Fibroblast of mammary gland (primary cell): Measurements from ENCODE around the gene DUOXA2.
A peak's percentile ranks its signal among the peaks of the same experiment; 100 is the strongest.

Experiments
- DNase-seq: peaks from one replicate; pipeline ENCODE4 v3.0.0-alpha.2; 2010; ENCODE audit warnings: low read depth
- H3K4me3 ChIP-seq: 2 replicates; pipeline ENCODE4 v1.5.1; 2011; ENCODE audit warnings: low read depth, mild to moderate bottlenecking, low read length, moderate library complexity; ENCODE audit not compliant: control insufficient read depth
- TF ChIP-seq, protein P1 (sequence below): conservative IDR thresholded peaks from 2 replicates; pipeline ENCODE4 v1.5.1; 2011; ENCODE audit warnings: low read depth, low read length, inconsistent platforms; ENCODE audit not compliant: control insufficient read depth, insufficient read depth

DUOXA2 gene

DNA sequence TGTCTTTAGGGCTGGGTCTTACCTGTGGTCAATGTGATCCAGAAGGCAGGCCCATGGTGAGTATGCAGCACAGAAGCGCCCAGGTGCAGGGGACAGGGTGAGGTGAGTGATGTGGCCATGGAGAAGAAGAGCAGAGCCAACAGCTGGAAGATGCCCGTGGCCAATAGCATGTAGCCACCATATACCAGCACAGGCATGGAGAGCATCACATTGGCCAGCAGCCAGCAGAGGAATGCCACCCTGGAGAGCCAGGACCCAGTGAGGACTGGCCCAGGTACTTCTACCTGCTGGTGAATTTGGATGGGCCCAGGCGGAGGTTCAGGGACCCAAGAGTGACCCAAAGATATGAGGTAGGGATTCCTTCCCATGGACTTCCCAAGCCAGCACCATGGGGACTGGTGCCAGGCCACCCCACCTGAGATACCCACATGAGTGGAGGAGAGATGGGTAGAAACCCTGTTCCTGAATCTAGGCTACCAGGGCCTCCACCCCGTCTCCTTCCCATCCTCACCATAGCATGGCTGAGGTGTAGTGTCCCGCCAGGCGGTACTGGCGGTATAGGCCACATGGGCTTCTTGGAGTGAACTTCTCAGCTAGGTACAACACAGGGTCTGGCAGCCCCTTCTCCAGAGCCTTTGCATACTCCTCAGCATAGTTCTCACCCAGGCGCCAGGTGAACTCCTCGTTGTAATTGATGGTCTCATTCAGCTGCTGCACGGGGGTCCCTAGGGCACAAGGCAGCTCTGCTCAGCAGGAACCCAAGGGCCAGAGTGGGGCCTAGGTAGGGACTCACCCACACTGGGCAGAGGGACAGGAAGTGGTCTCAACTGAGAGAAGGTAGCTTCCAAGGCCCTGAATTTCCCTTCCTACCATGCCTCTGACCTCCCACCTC lies 6.2 kb downstream of the DUOXA2 start:
- TF ChIP-seq, protein P1, sequence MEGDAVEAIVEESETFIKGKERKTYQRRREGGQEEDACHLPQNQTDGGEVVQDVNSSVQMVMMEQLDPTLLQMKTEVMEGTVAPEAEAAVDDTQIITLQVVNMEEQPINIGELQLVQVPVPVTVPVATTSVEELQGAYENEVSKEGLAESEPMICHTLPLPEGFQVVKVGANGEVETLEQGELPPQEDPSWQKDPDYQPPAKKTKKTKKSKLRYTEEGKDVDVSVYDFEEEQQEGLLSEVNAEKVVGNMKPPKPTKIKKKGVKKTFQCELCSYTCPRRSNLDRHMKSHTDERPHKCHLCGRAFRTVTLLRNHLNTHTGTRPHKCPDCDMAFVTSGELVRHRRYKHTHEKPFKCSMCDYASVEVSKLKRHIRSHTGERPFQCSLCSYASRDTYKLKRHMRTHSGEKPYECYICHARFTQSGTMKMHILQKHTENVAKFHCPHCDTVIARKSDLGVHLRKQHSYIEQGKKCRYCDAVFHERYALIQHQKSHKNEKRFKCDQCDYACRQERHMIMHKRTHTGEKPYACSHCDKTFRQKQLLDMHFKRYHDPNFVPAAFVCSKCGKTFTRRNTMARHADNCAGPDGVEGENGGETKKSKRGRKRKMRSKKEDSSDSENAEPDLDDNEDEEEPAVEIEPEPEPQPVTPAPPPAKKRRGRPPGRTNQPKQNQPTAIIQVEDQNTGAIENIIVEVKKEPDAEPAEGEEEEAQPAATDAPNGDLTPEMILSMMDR: no peak
- no peak for DNase-seq
- H3K4me3 ChIP-seq: no peak overlapping the region

DNA sequence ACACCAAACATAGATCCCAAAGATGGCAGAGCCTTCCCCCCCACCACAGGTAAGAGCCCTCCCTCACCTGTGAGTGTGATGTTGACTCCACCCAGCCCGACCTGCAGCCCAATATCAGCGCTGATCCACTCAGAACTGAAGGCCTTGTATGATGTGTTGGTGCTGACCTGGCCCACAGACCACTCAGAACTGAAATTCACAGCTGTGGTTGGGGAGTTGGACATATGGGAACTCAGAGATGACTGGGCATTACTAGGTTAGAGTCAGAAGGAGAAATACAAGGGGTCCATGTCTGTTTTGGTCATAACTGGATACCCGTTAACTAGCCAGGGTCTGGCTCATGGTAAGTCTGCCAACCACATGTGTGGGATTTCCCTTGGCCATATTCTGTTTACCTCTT lies 6.9 kb downstream of the DUOXA2 start:
- TF ChIP-seq, protein P1: no peak
- no peak overlapping the region for H3K4me3 ChIP-seq

DNA sequence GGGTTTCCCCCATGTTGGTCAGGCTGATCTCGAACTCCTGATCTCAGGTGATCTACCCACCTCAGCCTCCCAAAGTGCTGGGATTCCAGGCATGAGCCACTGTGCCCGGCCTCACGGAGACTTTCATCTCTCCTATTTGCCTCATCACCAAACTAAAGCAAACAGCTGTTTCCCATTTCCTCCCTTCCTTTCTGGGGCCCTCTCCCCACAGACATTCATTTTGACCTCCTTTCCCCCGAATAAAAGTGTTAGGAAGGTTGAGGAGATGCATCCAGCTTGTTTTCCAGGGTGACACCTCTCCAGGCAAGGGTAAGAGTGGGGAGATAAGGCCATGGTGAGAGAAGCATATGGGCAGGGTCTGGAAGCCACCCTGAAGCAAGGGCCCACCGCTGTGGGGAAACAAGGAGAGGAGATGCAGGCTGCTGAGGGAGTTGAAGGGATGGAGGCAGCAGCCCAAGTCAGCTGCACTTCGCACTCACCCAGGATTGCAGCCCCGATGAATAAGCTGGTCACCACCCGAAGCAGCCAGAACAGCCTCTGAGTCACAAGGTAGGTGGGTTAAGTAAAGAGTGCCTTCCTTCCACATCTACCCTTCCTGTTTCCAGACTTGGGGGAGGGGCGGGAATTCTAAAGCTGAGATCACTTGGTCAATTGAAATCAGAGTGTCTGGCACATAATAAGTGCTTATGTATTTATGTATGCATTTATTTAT lies 7.7 kb downstream of the DUOXA2 start:
- no peak overlapping the region for H3K4me3 ChIP-seq
- DNase-seq: peak; percentile 89
- TF ChIP-seq, protein P1: no peak

More for the DNA sequence above, 6.9 kb downstream of the DUOXA2 start:
- DNase-seq: no peak

DNA sequence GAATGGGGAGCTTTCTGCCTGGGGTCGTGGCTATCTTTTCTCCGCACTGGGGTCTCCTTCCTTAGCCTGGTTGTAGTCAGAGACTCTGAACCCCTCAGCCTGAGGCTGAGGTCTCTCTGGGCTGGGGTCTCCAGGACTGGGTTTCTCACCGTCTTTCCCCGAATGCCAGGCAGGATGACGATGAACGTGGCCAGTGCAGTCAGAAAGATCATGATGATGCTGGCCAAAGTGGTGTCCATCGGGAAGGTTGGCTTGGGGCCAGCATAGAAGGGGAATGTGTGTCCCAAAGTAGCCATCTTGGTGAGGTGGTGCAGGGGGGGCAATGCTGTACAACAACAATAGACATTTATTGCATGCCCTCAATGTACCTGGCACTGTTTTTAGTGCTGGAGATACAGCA lies 8.6 kb downstream of the DUOXA2 start:
- TF ChIP-seq, protein P1: no peak
- H3K4me3 ChIP-seq: no peak overlapping the region
- DNase-seq: no peak

DNA sequence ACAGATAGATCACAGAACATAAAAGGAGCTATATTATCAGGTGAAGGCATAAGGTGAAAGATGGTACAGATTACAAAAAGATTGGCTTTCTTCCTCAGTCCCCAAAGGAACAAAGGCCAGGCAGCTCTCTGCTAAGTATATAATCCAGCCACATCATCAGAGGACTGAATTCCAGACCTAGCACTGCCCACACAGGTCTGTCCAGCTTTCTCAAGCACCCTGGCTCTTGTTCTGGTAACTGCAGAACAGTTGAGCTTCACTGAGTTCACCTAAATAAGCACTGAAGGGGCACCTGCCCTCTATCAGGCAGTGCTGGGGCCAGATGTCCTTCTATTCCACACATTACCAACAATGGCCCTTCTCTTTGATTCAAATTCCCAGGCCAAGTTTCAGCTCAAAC lies 9.3 kb downstream of the DUOXA2 start:
- TF ChIP-seq, protein P1: no peak
- H3K4me3 ChIP-seq: no peak overlapping the region
- no peak for DNase-seq

DNA sequence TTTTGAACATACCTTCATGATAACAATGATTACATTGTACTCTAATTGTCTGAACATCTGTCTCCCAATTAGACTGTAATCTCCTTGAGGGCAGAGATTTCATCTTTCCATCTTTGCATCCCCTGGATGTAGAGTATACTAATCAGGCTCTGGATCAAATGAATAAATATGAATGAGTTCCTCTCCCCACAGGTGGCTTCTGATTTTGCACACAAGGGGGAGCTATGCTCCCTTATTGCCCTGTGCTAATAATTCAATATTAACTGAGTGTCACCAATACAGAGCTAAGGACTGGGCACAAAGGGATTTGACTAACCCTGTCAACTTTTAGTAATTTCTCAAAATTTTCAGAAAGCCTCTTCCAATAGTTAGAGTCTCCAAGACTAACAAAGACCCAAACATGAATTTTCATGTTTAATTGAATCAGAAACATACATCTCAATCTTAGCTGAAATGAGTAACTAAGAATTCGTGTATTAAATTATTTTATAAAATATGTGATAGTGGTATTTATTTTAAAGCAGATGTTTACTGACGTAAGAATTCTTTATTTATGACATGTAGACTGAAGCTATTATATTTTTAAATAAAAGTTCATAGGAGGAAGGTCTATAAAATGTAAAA lies 12.5 kb downstream of the DUOXA2 start:
- peak; percentile 43 for DNase-seq
- TF ChIP-seq, protein P1: peak; percentile 69
- H3K4me3 ChIP-seq: no peak overlapping the region
